ENCODE data around the gene ABHD15. TPM values are rescaled to one million over a fixed set of nuclear protein-coding genes. Genes with fewer than 3 reads are reported as not detected.

The ABHD15 gene
- total RNA-seq, 1 donor from 2014 or later: 14.3 TPM

DNA sequence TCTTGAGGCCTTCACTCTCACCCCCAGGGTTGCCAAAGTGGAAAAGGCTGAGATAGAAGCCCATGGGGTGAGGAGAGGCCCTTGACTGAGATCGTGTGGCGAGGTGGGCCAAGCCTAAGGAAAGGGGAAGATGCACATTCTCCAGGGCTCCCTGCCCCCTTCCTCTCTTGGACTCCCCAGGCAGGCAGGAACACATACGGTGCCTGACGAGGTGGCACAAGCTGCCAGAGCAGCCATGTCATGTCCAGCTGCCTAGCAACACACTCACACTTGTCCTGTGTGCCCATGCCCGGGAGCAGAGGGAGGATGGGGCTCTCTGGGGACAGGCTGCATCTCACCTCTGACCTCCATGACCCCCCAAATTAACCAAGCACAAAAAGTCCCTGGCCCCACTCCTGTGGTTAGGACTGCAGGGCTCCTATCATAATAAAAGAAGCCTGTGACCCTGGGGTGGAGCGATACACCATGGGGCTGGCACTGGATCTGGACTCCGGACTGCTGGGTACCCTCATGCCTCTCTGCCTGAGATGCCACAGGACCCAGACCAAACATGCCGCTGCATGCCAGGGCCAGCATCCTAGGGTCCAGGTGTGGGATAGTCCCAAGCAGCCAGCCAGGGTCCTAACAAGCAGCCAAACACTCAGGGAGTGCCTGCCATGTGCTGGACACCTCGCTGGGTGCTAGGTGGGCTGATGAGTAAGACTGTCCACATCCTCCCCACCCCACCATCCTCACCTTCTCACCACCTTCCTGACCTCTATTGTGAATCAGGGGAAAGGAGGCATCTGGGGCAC lies 20.0 kb upstream of the ABHD15 start:
- TF ChIP-seq, protein P1, sequence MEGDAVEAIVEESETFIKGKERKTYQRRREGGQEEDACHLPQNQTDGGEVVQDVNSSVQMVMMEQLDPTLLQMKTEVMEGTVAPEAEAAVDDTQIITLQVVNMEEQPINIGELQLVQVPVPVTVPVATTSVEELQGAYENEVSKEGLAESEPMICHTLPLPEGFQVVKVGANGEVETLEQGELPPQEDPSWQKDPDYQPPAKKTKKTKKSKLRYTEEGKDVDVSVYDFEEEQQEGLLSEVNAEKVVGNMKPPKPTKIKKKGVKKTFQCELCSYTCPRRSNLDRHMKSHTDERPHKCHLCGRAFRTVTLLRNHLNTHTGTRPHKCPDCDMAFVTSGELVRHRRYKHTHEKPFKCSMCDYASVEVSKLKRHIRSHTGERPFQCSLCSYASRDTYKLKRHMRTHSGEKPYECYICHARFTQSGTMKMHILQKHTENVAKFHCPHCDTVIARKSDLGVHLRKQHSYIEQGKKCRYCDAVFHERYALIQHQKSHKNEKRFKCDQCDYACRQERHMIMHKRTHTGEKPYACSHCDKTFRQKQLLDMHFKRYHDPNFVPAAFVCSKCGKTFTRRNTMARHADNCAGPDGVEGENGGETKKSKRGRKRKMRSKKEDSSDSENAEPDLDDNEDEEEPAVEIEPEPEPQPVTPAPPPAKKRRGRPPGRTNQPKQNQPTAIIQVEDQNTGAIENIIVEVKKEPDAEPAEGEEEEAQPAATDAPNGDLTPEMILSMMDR (IDR thresholded peaks at IDR 0.05): no peak
- DNase-seq (peak; percentile 41), ATAC-seq (no peak)
- Histone ChIP-seq H3K36me3 (peaks cover 10% of the 10 kb centered on the region), H3K4me3 (peak overlapping the region; percentile 90), H3K4me1 (peaks cover 76% of the 10 kb centered on the region), H3K27ac (peak overlapping the region; percentile 87), H3K9me3 (no peaks in the 10 kb centered on the region), H3K27me3 (ENCODE audit: low read depth) (no peaks in the 10 kb centered on the region)
- intact Hi-C loops (cut with DNase I): no loop called here

- Histone ChIP-seq H3K27me3 (ENCODE audit: low read depth) (no peaks in the 10 kb centered on the region), H3K4me3 (peak overlapping the region; percentile 90), H3K9me3 (no peaks in the 10 kb centered on the region), H3K36me3 (peaks cover 24% of the 10 kb centered on the region), H3K27ac (peak overlapping the region; percentile 87), H3K4me1 (peaks cover 65% of the 10 kb centered on the region)
- DNase-seq (peak; percentile 51), ATAC-seq (no peak)
- TF ChIP-seq, protein P1 (IDR thresholded peaks at IDR 0.05): no peak
- intact Hi-C loops (cut with DNase I): no loop called here
These were observed 18.4 kb upstream of the ABHD15 start for GRCh38 chr17:29585080-29585751.

GRCh38 chr17:29584452-29585079 lies 17.7 kb upstream of the ABHD15 start:
- H3K4me1 ChIP-seq: peaks cover 61% of the 10 kb centered on the region
- H3K36me3 ChIP-seq: peaks cover 29% of the 10 kb centered on the region
- no peaks in the 10 kb centered on the region for H3K27me3 ChIP-seq (ENCODE audit: low read depth)
- peak overlapping the region; percentile 87 for H3K27ac ChIP-seq
- TF ChIP-seq, protein P1 (IDR thresholded peaks at IDR 0.05): no peak
- ATAC-seq (no peak), DNase-seq (peak; percentile 48)
- intact Hi-C loops (cut with DNase I): no loop called here
- peak overlapping the region; percentile 90 for H3K4me3 ChIP-seq
- no peaks in the 10 kb centered on the region for H3K9me3 ChIP-seq

DNA sequence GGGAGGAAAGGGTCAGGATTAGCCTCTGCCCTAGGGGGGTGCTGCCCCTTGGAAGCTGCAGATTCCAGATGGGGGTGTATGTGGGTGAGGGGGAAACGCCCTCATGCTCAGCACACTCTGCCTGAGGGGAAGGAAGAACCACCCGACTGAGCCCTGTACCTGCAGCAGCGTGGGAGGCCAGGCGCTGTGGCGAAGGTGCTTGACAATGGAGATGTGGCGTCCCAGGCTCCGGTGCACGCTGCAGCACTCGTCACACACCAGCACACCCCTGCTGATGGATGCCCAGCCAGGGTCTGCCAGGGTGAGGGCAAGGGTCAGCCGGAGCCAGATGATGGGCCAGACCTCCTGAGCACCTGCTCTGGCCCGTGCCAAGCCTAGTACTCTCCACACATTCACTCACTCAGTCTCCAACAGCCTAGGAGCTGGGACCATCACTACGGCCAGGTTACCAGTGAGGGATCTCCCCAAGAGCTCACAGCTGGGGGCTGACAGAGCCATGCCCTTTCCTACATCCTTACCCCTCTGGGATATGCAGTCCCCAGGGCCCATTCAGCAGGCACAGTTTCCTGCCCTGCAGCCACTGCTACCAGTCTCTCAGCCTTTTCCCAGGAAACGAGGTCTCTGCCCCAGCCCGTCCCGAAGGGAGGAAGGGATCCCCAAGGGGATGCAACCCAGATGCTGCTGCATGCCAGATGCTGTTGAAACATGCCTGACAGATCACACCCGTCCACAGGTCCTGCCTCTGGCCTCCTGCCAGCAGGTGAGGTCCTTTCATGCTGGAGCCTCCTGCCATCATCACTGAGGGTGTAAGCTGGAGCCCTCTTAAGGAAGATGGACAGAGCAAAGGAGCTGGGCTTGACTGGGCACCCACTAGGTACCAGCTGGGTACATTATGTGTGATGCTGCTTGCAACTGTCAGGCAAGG lies 16.7 kb upstream of the ABHD15 start:
- peak; percentile 46 for DNase-seq
- intact Hi-C loops (cut with DNase I): no loop called here
- peak overlapping the region; percentile 17 for H3K4me3 ChIP-seq

More for the DNA sequence above, 16.7 kb upstream of the ABHD15 start:
- Histone ChIP-seq H3K36me3 (peaks cover 39% of the 10 kb centered on the region), H3K27ac (peak overlapping the region; percentile 87), H3K27me3 (ENCODE audit: low read depth) (no peaks in the 10 kb centered on the region), H3K4me1 (peaks cover 59% of the 10 kb centered on the region), H3K9me3 (no peaks in the 10 kb centered on the region)
- no peak for ATAC-seq
- TF ChIP-seq, protein P1 (IDR thresholded peaks at IDR 0.05): no peak

Data from lower lobe of right lung (tissue), 2 donors.